Measurements from ENCODE around the gene ZSCAN18.

GRCh38 chr19:58035863-58036262 is 62.2 kb downstream of the ZSCAN18 start:
- TF ChIP-seq, protein P1, sequence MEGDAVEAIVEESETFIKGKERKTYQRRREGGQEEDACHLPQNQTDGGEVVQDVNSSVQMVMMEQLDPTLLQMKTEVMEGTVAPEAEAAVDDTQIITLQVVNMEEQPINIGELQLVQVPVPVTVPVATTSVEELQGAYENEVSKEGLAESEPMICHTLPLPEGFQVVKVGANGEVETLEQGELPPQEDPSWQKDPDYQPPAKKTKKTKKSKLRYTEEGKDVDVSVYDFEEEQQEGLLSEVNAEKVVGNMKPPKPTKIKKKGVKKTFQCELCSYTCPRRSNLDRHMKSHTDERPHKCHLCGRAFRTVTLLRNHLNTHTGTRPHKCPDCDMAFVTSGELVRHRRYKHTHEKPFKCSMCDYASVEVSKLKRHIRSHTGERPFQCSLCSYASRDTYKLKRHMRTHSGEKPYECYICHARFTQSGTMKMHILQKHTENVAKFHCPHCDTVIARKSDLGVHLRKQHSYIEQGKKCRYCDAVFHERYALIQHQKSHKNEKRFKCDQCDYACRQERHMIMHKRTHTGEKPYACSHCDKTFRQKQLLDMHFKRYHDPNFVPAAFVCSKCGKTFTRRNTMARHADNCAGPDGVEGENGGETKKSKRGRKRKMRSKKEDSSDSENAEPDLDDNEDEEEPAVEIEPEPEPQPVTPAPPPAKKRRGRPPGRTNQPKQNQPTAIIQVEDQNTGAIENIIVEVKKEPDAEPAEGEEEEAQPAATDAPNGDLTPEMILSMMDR (IDR thresholded peaks at IDR 0.05) = no peak
- TF ChIP-seq POLR2A (IDR thresholded peaks at IDR 0.05) = no peak
